Inflammatory macrophage treated with lipopolysaccharide for 4 hours (primary cell): ENCODE data around the gene ZNF488.

Source experiments
- DNase-seq: peaks from one replicate; pipeline ENCODE4 v3.0.0-alpha.2; 2020

The ZNF488 gene

DNA sequence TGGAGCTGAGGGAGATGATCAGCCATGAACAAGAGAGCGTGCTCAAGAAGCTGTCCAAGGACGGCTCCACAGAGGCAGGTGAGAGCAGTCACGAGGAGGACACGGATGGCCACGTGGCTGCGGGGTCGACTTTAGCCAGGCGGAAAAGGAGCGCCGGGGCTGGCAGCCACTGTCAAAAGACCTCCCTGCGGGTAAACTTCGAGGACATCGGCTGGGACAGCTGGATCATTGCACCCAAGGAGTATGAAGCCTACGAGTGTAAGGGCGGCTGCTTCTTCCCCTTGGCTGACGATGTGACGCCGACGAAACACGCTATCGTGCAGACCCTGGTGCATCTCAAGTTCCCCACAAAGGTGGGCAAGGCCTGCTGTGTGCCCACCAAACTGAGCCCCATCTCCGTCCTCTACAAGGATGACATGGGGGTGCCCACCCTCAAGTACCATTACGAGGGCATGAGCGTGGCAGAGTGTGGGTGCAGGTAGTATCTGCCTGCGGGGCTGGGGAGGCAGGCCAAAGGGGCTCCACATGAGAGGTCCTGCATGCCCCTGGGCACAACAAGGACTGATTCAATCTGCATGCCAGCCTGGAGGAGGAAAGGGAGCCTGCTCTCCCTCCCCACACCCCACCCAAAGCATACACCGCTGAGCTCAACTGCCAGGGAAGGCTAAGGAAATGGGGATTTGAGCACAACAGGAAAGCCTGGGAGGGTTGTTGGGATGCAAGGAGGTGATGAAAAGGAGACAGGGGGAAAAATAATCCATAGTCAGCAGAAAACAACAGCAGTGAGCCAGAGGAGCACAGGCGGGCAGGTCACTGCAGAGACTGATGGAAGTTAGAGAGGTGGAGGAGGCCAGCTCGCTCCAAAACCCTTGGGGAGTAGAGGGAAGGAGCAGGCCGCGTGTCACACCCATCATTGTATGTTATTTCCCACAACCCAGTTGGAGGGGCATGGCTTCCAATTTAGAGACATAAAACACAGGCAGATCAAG is 58.5 kb downstream of the ZNF488 start:
- no peak for DNase-seq

DNA sequence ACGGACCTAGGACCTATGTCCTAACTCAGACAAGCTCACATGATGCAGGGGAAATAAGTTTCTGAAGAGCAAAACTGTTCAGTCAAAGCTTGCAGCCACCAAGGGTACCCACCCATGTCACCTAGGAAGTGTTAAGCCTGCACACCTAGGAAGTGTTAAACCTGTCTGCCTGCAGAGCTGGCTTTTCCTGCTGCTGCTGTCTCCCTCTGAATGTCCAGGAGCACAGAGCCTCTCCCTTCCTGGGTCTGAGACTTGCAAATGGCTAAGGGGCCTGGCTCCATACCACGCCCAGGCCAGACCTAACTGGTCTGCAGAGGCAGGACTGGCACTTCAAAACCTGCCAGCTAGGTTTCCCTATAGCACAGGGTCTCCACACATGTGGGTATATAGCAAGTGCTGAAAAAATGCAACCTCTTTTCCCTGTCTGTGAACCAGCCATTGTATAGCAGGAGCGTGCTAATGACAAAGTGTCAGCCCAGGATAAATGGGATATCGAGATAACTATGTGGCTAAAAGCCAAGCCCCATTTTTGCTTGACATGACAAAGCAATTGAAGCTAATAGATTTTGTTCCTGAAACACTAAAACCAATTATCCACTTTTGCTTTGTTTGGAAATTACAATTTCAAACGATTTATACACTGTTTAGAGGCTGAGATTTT is 60.3 kb downstream of the ZNF488 start:
- no peak for DNase-seq

- no peak for DNase-seq
Measured at GRCh38 chr10:47323087-47323486, 61.0 kb downstream of the ZNF488 start.

DNA sequence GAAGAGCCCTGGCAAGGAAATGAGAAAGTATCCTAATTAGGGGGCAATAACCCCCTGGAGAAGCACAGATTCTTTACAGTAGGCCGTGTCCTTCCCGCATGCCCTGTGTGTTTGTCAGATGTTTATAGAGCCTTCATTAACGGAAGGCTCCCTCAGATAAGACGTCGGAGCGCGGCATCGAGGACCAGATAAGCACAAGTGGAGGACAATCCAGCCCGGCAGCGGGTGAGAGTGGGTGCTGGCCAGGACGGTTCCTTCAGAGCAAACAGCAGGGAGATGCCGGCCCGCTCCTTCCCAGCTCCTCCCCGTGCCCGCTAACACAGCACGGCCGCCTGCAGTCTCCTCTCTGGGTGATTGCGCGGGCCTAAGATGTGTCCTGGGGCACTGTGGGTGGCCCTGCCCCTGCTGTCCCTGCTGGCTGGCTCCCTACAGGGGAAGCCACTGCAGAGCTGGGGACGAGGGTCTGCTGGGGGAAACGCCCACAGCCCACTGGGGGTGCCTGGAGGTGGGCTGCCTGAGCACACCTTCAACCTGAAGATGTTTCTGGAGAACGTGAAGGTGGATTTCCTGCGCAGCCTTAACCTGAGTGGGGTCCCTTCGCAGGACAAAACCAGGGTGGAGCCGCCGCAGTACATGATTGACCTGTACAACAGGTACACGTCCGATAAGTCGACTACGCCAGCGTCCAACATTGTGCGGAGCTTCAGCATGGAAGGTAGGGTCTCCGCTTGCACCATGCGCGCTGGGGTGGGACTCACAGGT is 61.6 kb downstream of the ZNF488 start, which contains the start of gene GDF2:
GDF2 (plus strand) TSS at position 155 of the 762 bp plus-strand sequence; CDS start at position 370, 215 bp downstream.
- DNase-seq = no peak

DNA sequence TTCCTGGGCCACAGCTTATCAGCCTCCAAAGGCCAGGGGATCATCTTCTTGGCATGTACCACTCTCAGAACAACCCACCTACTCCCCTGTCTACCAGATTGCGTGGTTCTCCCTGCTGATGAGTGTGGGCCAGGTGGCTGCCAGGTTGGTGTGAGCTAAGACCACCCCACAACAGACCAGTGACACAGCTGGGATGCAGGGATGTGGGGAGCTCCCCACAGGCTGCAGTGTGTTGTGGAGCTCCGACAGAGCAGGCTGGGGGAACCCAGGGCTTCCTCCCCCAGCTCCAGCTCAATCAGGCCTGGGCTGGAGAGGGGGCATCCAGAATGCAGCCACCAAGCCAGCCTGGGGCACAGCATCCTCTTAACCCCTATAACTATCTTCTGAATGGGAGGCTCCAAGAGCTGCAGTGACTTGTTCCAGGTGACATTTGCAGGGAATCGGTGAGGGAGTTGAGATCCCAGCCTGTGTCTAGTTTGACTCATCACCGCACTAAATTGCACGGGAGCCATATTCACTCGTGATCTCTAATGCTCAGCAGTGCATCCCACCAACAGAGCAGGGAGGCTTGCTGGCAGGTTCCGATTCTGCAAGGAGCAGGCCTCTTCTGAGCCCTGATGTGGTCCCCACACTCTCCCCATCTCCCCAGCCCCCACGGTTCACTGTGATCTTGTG is 62.4 kb downstream of the ZNF488 start:
- DNase-seq = no peak

DNA sequence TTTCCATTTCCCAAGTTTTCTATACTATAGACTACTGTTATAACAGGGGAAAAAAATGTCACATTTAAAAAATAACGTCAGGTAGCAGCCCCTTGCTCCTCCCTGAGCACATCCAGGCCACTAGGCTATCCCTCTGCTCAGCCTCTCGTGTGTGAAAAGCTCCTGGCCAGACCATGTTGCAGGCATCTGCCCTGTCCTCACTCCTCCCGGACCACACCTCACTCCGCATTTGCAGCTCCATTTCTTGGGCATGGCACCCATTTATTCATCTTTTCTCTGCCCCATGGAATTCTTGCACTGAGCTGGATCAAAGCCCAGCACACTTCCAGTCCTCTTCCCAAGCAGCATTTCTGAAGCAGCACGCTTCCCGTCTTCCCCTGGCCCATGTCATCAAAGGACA is 63.3 kb downstream of the ZNF488 start:
- no peak for DNase-seq

DNA sequence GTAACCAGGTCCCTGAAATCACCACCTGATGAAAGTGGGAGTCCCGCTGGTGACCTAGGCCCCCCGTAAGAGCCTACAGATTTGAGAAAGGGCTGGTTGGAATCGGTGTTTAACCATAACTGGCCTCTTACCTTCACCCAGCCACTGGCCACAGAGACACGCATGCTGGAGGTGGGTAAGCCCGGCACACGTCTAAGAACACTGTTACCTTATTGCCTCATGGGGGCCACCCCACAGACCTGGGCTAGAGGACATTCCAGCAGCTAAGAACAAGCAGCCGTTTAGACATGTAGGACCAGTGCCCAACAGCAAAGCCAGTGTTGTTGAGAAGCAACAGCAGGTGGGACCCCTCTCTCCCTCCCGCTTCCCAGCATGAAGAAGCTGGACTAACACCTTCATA is 64.3 kb downstream of the ZNF488 start:
- no peak for DNase-seq

DNA sequence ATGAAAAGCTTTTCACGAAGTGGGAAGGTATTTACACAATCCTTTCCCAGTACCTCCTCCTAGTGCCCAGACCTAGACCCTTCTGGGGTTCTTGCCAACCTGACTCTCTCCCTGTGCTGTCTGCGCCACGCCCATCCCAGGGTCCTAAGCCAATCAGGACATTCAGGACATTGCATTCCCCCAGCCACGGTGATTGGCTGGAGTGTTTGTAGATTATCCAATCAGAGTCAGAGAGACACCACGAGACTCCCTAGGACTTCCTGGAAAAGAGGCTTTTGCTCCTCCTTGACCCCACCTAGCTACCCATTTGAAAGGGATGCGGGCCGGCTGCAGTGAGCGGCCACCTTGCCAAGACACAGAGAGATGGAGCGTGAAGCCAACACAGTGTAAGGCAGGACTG is 65.4 kb downstream of the ZNF488 start:
- no peak for DNase-seq

DNA sequence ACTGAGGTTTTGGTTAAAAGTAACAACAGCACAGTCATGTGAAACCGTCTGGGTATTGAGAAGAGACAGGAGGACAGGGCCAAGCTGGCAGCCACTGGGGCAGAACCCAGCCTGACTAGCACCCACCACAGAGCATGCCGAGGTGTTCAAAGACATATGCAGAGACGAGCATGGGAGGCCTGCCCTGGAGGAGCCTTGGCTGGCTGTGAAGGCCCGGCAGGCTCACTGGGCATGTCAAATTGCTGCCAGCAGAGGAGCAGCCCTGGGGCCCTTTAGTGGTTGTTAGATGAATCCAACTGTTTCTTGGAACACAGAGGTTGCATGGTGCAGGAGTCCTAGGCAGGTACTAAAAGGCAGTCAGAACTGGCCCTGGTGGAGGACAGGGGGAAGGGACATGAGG is 66.8 kb downstream of the ZNF488 start:
- DNase-seq = no peak

DNA sequence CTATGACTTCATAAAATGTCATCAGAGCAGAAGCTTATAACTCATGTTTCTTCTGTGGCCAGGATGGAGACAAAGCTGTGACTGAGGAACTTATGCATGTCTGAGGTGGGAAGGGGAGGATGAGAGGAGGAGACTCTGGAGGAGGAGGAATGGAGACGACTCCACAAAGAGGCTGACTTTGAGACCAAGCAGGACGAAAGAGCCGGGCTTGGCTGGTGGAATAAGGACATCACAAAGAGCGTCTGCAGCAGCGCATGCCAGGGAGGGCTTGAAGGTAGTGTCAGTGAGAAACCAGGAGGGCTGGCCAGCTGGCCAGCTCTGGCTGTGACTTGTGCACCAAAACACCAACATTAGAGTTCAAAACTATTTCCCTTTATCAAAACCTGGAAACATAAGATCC is 68.0 kb downstream of the ZNF488 start:
- DNase-seq = no peak
